Adrenal gland (tissue), 12 donors: ENCODE results near the gene CEL. TPM values are rescaled to one million over a fixed set of nuclear protein-coding genes. Genes with fewer than 3 reads are reported as not detected.
"Not testable (repeated sequence)": the region's sequence is repeated elsewhere in the genome, so short reads cannot be mapped to it uniquely, and the experiment has no call there.

Experiments
- DNase-seq, 7 donors: peaks; one replicate each; pipeline ENCODE4 v3.0.0-alpha.2; 2019 to 2020
- H3K27ac ChIP-seq, 5 donors: fragments of 200-600 bp; sonication (generic) in 4 of 5; 1 replicate in 3 of 5; 2 replicates in 2 of 5; pipeline versions ENCODE4 v1.5.1 to v1.8.0; 2016 to 2020; ENCODE audit warnings: mild to moderate bottlenecking in 1 of 5
- H3K27me3 ChIP-seq: fragments of 200-600 bp; 2 replicates; pipeline ENCODE4 v1.8.0; 2021
- H3K36me3 ChIP-seq, 2 donors: fragments of 200-600 bp; replicated peaks in 1 of 2; 1 replicate in 1 of 2; 2 replicates in 1 of 2; pipeline versions ENCODE4 v1.5.1 to v1.8.0; 2018 to 2022
- H3K4me1 ChIP-seq, 2 donors: fragments of 200-600 bp; replicated peaks in 1 of 2; 1 replicate in 1 of 2; 2 replicates in 1 of 2; pipeline versions ENCODE4 v1.5.1 to v1.8.0; 2018 to 2021
- H3K4me3 ChIP-seq, 4 donors: fragments of 200-600 bp; sonication (generic) in 3 of 4; one replicate each; pipeline ENCODE4 v1.5.1; 2016 to 2018
- H3K9me3 ChIP-seq, 3 donors: fragments of 200-600 bp; sonication (generic) in 1 of 3; replicated peaks in 1 of 3; 1 replicate in 2 of 3; 2 replicates in 1 of 3; pipeline versions ENCODE4 v1.5.1 to v1.8.0; 2016 to 2021
- POLR2A ChIP-seq, 2 donors: fragments of 450-650 bp; IDR thresholded peaks; one replicate each; pipeline ENCODE4 v1.6.1; 2017; ENCODE audit warnings: antibody characterized with exemption in 2 of 2, mild to moderate bottlenecking in 2 of 2, moderate library complexity in 1 of 2
- WGBS, 4 donors: extraction: QIAGEN DNeasy Blood & Tissue Kit in 2 of 4; methylation state at CpG; one replicate each; pipeline versions ENCODE4 v1.1.5 to v1.1.7; 2013 to 2017; 5-methylcytosine and 5-hydroxymethylcytosine counted together
- intact Hi-C, 2 donors: fragments of 100-400 bp; cut with DNase I; formaldehyde crosslinking; loops; one replicate each; pipeline versions ENCODE4 v1.14.1 to v1.15.0; 2022 to 2023
- polyA plus RNA-seq, 3 donors: library from polyadenylated mRNA; stranded (reverse); fragments of 200-250 nt in 2 of 3; fragments of 350-450 nt in 1 of 3; fragmentation: Illumina TruSeq in 1 of 3; extraction: RNeasy Lipid Tissue Mini Kit (QIAGEN cat#74804) in 1 of 3; gene quantifications; one replicate each; pipeline ENCODE4 v1.2.3, GENCODE V29; 2013 to 2014
- total RNA-seq, 9 donors: library from RNA; depleted of rRNA in 4 of 9; stranded (reverse); fragments of >200 nt in 4 of 9; fragments of 120-200 nt in 1 of 9; fragmentation: NEBNext Ultra II Directional in 1 of 9; extraction: Animal tissue kit (Norgen Biotek cat#: 25700) in 1 of 9; gene quantifications; one replicate each; pipeline versions ENCODE4 v1.1.0 to v1.2.4, GENCODE V29; 2013 to 2023
- TF ChIP-seq, protein P1 (sequence below), 6 experiments: fragments of 450-650 bp in 4 of 6; fragments of 200-600 bp in 2 of 6; sonication (generic) in 1 of 6; IDR thresholded peaks; 1 replicate in 5 of 6; 2 replicates in 1 of 6; pipeline versions ENCODE4 v1.5.1 to v1.8.0; 2016 to 2021; ENCODE audit warnings: antibody characterized with exemption in 6 of 6, mild to moderate bottlenecking in 2 of 6, moderate library complexity in 1 of 6
- donor health status: healthy with polysubstance abuse.
- donor health status: Bipolar disorder and iron deficiency.
- donor health status: DM: yes; HTN: yes; CAD: no.
- donor health status: DM: no; HTN: no; CAD: no.
- donor health status: DM: no; HTN: no; CAD: no.
- donor health status: DM: yes; HTN: yes; CAD: no.

Gene CEL
- total and polyA plus RNA-seq, 12 donors, result 0.27 to 6.1 (median 2.1) TPM; not detected in 1

DNA sequence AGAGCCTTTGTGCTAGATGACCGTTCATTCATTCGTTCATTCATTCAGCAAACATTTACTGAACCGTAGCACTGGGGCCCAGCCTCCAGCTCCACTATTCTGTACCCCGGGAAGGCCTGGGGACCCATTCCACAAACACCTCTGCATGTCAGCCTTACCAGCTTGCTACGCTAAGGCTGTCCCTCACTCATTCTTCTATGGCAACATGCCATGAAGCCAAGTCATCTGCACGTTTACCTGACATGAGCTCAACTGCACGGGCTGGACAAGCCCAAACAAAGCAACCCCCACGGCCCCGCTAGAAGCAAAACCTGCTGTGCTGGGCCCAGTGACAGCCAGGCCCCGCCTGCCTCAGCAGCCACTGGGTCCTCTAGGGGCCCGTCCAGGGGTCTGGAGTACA, 6.0 kb downstream of the CEL start:
- no peaks in the 10 kb centered on the region for H3K36me3 ChIP-seq
- no peak for DNase-seq

DNA sequence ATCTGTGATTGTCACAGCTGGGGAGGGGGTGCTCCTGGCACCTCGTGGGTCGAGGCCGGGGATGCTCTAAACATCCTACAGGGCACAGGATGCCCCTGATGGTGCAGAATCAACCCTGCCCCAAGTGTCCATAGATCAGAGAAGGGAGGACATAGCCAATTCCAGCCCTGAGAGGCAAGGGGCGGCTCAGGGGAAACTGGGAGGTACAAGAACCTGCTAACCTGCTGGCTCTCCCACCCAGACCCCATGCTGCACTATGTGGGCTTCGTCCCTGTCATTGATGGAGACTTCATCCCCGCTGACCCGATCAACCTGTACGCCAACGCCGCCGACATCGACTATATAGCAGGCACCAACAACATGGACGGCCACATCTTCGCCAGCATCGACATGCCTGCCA, 6.7 kb downstream of the CEL start:
- WGBS, 4 donors, result 80 to 100% (median 94%) methylated on average over 1 to 2 of the region's 15 CpGs; no CpG with 5 or more reads in 1 of the 4 donors

More for the DNA sequence above, 6.0 kb downstream of the CEL start:
- intact Hi-C loops, result no loop called here
- Histone ChIP-seq H3K4me1 (no peaks in the 10 kb centered on the region), H3K27me3 (no peaks in the 10 kb centered on the region), H3K27ac (no peak overlapping the region), H3K4me3 (no peak overlapping the region), H3K9me3 (no peaks in the 10 kb centered on the region)
- TF ChIP-seq, protein P1, sequence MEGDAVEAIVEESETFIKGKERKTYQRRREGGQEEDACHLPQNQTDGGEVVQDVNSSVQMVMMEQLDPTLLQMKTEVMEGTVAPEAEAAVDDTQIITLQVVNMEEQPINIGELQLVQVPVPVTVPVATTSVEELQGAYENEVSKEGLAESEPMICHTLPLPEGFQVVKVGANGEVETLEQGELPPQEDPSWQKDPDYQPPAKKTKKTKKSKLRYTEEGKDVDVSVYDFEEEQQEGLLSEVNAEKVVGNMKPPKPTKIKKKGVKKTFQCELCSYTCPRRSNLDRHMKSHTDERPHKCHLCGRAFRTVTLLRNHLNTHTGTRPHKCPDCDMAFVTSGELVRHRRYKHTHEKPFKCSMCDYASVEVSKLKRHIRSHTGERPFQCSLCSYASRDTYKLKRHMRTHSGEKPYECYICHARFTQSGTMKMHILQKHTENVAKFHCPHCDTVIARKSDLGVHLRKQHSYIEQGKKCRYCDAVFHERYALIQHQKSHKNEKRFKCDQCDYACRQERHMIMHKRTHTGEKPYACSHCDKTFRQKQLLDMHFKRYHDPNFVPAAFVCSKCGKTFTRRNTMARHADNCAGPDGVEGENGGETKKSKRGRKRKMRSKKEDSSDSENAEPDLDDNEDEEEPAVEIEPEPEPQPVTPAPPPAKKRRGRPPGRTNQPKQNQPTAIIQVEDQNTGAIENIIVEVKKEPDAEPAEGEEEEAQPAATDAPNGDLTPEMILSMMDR (IDR thresholded peaks at IDR 0.05), result no peak
- TF ChIP-seq POLR2A (IDR thresholded peaks at IDR 0.05), result no peak
- WGBS, 4 donors, result 85 to 92% (median 90%) methylated on average over 8 to 11 of the region's 11 CpGs

DNA sequence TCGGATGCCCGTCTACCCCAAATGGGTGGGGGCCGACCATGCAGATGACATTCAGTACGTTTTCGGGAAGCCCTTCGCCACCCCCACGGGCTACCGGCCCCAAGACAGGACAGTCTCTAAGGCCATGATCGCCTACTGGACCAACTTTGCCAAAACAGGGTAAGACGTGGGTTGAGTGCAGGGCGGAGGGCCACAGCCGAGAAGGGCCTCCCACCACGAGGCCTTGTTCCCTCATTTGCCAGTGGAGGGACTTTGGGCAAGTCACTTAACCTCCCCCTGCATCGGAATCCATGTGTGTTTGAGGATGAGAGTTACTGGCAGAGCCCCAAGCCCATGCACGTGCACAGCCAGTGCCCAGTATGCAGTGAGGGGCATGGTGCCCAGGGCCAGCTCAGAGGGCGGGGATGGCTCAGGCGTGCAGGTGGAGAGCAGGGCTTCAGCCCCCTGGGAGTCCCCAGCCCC, 8.8 kb downstream of the CEL start:
- 92 to 95% (median 94%) methylated on average over 9 to 17 of the region's 17 CpGs for whole genome bisulfite sequencing, 4 donors
- H3K36me3 ChIP-seq, intact Hi-C loops, H3K4me1 ChIP-seq, H3K27ac ChIP-seq, DNase-seq, H3K27me3 ChIP-seq, H3K9me3 ChIP-seq, H3K4me3 ChIP-seq: not testable (repeated sequence)

More for the DNA sequence above, 6.7 kb downstream of the CEL start:
- H3K9me3 ChIP-seq, H3K27ac ChIP-seq, H3K27me3 ChIP-seq, intact Hi-C loops, H3K4me1 ChIP-seq, DNase-seq, H3K4me3 ChIP-seq, H3K36me3 ChIP-seq: not testable (repeated sequence)

GRCh38 chr9:133070985-133071384, 9.2 kb downstream of the CEL start:
- H3K4me3 ChIP-seq, H3K27ac ChIP-seq, H3K9me3 ChIP-seq, H3K27me3 ChIP-seq, H3K4me1 ChIP-seq, DNase-seq, intact Hi-C loops, H3K36me3 ChIP-seq: not testable (repeated sequence)
- 80 to 93% (median 85%) methylated on average over 9 to 21 of the region's 31 CpGs; no CpG with 5 or more reads in 1 of the 4 donors for WGBS, 4 donors

GRCh38 chr9:133071484-133072150, 9.8 kb downstream of the CEL start:
- Histone ChIP-seq H3K36me3 (no peaks in the 10 kb centered on the region), H3K4me1 (peaks cover 10 to 15% of the 10 kb centered on the region in 2 donors), H3K4me3 (no peak overlapping the region), H3K27me3 (no peaks in the 10 kb centered on the region), H3K9me3 (no peaks in the 10 kb centered on the region), H3K27ac (no peak overlapping the region)
- intact Hi-C loops, result no loop called here
- no peak for TF ChIP-seq POLR2A (IDR thresholded peaks at IDR 0.05)
- TF ChIP-seq, protein P1 (IDR thresholded peaks at IDR 0.05), result no peak
- WGBS, 4 donors, result 79 to 84% (median 82%) methylated on average over 1 to 33 of the region's 33 CpGs
- DNase-seq, result no peak

DNA sequence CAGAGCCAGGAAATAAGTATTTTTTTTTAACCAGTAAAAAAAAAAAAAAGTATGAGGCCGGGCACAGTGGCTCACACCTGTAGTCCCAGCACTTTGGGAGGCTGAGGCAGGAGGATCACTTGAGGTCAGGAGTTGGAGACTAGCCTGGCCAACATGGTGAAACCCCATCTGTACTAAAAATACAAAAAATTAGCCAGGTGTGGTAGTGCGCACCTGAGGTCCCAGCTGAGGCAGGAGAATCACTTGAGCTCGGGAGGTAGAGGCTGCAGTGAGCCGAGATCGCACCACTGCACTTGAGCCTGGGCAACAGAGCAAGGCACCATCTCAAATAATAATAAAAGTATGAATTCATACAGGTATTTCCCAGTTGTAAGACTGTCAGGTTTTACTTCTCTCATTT, 10.4 kb downstream of the CEL start:
- H3K36me3 ChIP-seq, DNase-seq, H3K27me3 ChIP-seq, H3K27ac ChIP-seq, H3K9me3 ChIP-seq, H3K4me3 ChIP-seq, intact Hi-C loops: not testable (repeated sequence)
- peaks cover 13 to 20% of the 10 kb centered on the region in 2 donors for H3K4me1 ChIP-seq
- 94 to 98% (median 96%) methylated on average over 5 of the region's 5 CpGs; no CpG with 5 or more reads in 1 of the 4 donors for WGBS, 4 donors
